ENCODE data around the gene NEUROD6.

GRCh38 chr7:31338706-31339105 lies 1.8 kb downstream of the NEUROD6 start:
- no peak for TF ChIP-seq POLR2A (IDR thresholded peaks at IDR 0.05)
- TF ChIP-seq, protein P1, sequence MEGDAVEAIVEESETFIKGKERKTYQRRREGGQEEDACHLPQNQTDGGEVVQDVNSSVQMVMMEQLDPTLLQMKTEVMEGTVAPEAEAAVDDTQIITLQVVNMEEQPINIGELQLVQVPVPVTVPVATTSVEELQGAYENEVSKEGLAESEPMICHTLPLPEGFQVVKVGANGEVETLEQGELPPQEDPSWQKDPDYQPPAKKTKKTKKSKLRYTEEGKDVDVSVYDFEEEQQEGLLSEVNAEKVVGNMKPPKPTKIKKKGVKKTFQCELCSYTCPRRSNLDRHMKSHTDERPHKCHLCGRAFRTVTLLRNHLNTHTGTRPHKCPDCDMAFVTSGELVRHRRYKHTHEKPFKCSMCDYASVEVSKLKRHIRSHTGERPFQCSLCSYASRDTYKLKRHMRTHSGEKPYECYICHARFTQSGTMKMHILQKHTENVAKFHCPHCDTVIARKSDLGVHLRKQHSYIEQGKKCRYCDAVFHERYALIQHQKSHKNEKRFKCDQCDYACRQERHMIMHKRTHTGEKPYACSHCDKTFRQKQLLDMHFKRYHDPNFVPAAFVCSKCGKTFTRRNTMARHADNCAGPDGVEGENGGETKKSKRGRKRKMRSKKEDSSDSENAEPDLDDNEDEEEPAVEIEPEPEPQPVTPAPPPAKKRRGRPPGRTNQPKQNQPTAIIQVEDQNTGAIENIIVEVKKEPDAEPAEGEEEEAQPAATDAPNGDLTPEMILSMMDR (IDR thresholded peaks at IDR 0.05): no peak
